SK-N-SH treated with all-trans-retinoic acid at 6 μM for 48 hours (cell line): Measurements from ENCODE around the gene TSHZ1.

Source experiments
- ATAC-seq: fragments of 200-7000 bp; cut with Tn5 transposase; 3 replicates; pipeline ENCODE4 v1.9.1; 2020; ENCODE audit warnings: mild to moderate bottlenecking, moderate library complexity
- ARNTL ChIP-seq: fragments of 450-650 bp; formaldehyde crosslinking; IDR thresholded peaks from 2 replicates; pipeline ENCODE4 v1.5.0; 2020; ENCODE audit warnings: low read depth, mild to moderate bottlenecking, moderate library complexity, borderline replicate concordance
- BACH2 ChIP-seq: fragments of 250-450 bp; sonication (Bioruptor Pico); IDR thresholded peaks from 2 replicates; pipeline ENCODE4 v1.9.0; 2021; ENCODE audit warnings: mild to moderate bottlenecking, borderline replicate concordance
- CREB5 ChIP-seq: fragments of 250-450 bp; sonication (Bioruptor Pico); IDR thresholded peaks from 2 replicates; pipeline ENCODE4 v1.5.1; 2020; ENCODE audit warnings: low read depth, mild to moderate bottlenecking, moderate library complexity
- GLIS3 ChIP-seq: fragments of 250-450 bp; sonication (Bioruptor Pico); IDR thresholded peaks from 2 replicates; pipeline ENCODE4 v1.5.0; 2020; ENCODE audit warnings: mild to moderate bottlenecking, moderate library complexity
- ISL1 ChIP-seq: fragments of 250-450 bp; sonication (Bioruptor Pico); IDR thresholded peaks from 2 replicates; pipeline ENCODE4 v2.1.2; 2022; ENCODE audit warnings: mild to moderate bottlenecking, moderate library complexity
- PPARA ChIP-seq: fragments of 250-450 bp; sonication (Bioruptor Pico); IDR thresholded peaks from 2 replicates; pipeline ENCODE4 v1.5.0; 2020; ENCODE audit warnings: mild to moderate bottlenecking, borderline replicate concordance
- RARB ChIP-seq: fragments of 250-450 bp; sonication (Bioruptor Pico); IDR thresholded peaks from 2 replicates; pipeline ENCODE4 v1.8.0; 2021; ENCODE audit warnings: mild to moderate bottlenecking, moderate library complexity
- TOX ChIP-seq: fragments of 250-450 bp; sonication (Bioruptor Pico); IDR thresholded peaks from 2 replicates; pipeline ENCODE4 v1.8.0; 2021; ENCODE audit warnings: mild to moderate bottlenecking, moderate library complexity, borderline replicate concordance
- ZC3H10 ChIP-seq: fragments of 250-450 bp; sonication (Bioruptor Pico); IDR thresholded peaks from 2 replicates; pipeline ENCODE4 v1.5.1; 2021; ENCODE audit warnings: mild to moderate bottlenecking, moderate library complexity
- ZFP30 ChIP-seq: fragments of 450-650 bp; formaldehyde crosslinking; IDR thresholded peaks from 2 replicates; pipeline ENCODE4 v1.5.0; 2022; ENCODE audit warnings: mild to moderate bottlenecking, moderate library complexity
- ZNF565 ChIP-seq: fragments of 450-650 bp; formaldehyde crosslinking; conservative IDR thresholded peaks from 2 replicates; pipeline ENCODE4 v1.5.0; 2020; ENCODE audit warnings: low read depth, mild to moderate bottlenecking, moderate library complexity
- ZNF70 ChIP-seq: fragments of 450-650 bp; formaldehyde crosslinking; IDR thresholded peaks from 2 replicates; pipeline ENCODE4 v1.5.0; 2020; ENCODE audit warnings: mild to moderate bottlenecking, moderate library complexity
- ZNF8 ChIP-seq: fragments of 450-650 bp; formaldehyde crosslinking; IDR thresholded peaks from 2 replicates; pipeline ENCODE4 v1.5.0; 2020; ENCODE audit warnings: mild to moderate bottlenecking, moderate library complexity
- TF ChIP-seq, protein P1 (sequence below): fragments of 250-450 bp; sonication (Bioruptor Pico); IDR thresholded peaks from 2 replicates; pipeline ENCODE4 v1.8.0; 2021; ENCODE audit warnings: low read depth, mild to moderate bottlenecking, moderate library complexity, borderline replicate concordance
- TF ChIP-seq, protein P2 (sequence below): fragments of 250-450 bp; sonication (Bioruptor Pico); IDR thresholded peaks from 2 replicates; pipeline ENCODE4 v1.5.1; 2021; ENCODE audit warnings: mild to moderate bottlenecking, moderate library complexity
- TF ChIP-seq, protein P3 (sequence below): fragments of 250-450 bp; sonication (Bioruptor Pico); IDR thresholded peaks from 2 replicates; pipeline ENCODE4 v1.8.0; 2020; ENCODE audit warnings: mild to moderate bottlenecking, moderate library complexity, borderline replicate concordance

The TSHZ1 gene

GRCh38 chr18:75214766-75215510 lies 4.3 kb downstream of the TSHZ1 start:
- TF ChIP-seq ISL1 (CRISPR knock-in tag) = 0 out of 2 replicates have a peak, but pooled peaks have one; percentile 7
- no peak for TF ChIP-seq RARB (CRISPR knock-in tag)
- no peak for ATAC-seq

GRCh38 chr18:75215663-75216062 lies 5.1 kb downstream of the TSHZ1 start:
- TF ChIP-seq TOX (CRISPR knock-in tag) = no peak
- TF ChIP-seq PPARA = no peak
- TF ChIP-seq ZNF565 (CRISPR knock-in tag) = no peak
- TF ChIP-seq CREB5 = no peak
- no peak for TF ChIP-seq RARB (CRISPR knock-in tag)
- no peak for TF ChIP-seq ZNF8
- no peak for TF ChIP-seq ISL1 (CRISPR knock-in tag)
- ATAC-seq = no peak

GRCh38 chr18:75216212-75216910 lies 5.8 kb downstream of the TSHZ1 start:
- ATAC-seq = no peak

DNA sequence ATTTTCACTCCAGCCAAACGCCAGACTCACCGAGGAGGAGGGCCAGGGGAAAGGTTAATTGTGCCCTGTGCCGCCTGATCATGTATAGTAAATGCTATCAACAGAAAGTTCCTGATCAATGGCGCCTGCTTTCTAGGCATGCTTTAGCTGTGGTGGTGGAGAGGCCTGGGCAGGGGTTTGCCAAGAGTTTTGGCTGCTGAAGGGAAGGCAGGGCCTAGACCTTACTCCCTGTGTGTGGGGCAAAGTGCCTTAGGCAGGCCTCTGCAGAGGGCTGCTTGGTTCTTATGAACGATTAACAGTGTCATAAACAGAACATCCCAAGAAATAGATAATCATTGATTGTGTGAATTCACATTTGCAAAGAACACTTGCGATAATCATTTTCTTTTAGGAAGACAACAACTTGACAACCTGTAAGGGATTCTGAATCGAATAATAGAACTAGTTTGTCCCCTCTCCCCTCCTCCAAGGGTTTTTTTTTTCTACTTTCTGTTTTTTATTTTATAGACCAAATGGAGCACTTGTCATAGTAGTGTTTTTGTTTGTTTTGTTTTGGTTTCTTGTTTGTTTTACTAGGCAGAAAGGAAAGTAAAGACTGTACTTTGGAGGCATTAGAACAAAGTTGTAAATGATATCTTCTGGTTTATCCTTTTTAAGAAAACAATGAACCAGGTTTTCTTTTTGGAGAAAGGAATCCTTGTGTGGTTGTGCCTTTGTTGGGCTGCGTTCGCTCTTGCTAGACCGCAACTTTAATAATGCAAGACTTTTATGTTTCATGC lies 6.5 kb downstream of the TSHZ1 start:
- no peak for ATAC-seq

More at GRCh38 chr18:75216212-75216910, 5.8 kb downstream of the TSHZ1 start:
- TF ChIP-seq BACH2 (no peak), ZNF565 (CRISPR knock-in tag) (no peak), PPARA (no peak), CREB5 (no peak), ZFP30 (CRISPR knock-in tag) (no peak), RARB (CRISPR knock-in tag) (no peak), ZC3H10 (no peak), ZNF70 (no peak), GLIS3 (CRISPR knock-in tag) (no peak)
- TF ChIP-seq, protein P1, sequence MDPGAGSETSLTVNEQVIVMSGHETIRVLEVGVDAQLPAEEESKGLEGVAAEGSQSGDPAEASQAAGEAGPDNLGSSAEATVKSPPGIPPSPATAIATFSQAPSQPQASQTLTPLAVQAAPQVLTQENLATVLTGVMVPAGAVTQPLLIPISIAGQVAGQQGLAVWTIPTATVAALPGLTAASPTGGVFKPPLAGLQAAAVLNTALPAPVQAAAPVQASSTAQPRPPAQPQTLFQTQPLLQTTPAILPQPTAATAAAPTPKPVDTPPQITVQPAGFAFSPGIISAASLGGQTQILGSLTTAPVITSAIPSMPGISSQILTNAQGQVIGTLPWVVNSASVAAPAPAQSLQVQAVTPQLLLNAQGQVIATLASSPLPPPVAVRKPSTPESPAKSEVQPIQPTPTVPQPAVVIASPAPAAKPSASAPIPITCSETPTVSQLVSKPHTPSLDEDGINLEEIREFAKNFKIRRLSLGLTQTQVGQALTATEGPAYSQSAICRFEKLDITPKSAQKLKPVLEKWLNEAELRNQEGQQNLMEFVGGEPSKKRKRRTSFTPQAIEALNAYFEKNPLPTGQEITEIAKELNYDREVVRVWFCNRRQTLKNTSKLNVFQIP (CRISPR knock-in tag) = no peak
- TF ChIP-seq, protein P2, sequence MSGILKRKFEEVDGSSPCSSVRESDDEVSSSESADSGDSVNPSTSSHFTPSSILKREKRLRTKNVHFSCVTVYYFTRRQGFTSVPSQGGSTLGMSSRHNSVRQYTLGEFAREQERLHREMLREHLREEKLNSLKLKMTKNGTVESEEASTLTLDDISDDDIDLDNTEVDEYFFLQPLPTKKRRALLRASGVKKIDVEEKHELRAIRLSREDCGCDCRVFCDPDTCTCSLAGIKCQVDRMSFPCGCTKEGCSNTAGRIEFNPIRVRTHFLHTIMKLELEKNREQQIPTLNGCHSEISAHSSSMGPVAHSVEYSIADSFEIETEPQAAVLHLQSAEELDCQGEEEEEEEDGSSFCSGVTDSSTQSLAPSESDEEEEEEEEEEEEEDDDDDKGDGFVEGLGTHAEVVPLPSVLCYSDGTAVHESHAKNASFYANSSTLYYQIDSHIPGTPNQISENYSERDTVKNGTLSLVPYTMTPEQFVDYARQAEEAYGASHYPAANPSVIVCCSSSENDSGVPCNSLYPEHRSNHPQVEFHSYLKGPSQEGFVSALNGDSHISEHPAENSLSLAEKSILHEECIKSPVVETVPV = no peak

DNA sequence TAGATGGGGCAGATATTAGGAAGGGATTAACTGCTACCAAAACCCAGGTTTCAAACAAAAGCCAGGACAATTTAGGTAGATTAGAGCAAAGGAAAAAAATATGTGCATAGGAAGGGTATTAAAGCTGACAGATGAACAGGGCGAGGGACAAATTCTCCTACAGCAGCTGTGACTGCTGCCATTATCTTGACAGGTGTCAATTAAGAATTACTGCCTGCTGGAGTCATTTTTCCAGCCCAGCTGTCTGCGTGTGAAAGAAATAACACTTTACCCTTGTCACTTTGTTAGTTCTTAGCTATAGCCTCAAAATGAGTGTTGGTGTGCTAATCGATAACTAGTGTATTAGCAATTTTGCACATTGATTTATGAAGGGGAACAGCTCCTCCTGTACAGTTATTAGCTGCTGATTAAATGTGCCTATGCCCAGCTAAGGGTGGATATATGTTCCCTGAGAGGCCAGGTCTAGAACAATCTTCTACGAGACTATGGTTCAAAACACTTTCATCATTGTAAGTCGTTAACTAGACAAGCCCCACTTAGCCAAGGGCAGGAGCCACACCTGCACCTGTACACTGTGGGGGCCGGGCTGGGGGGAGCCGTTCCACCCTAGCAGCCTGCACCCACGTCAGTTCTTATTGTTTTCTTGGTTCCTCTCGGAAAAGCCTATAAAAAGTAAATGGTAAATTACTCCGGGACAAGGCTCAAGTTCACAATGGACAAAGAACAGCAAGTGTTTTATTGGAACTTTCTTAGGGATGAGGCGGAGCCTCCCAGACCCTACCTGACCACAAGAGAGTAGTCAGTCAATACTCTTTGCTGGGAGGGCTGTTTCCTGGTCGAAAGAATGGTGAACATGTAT lies 7.7 kb downstream of the TSHZ1 start:
- no peak for ATAC-seq
- TF ChIP-seq, protein P2 = no peak
- TF ChIP-seq ARNTL (CRISPR knock-in tag) = no peak
- TF ChIP-seq CREB5 = no peak
- TF ChIP-seq, protein P3, sequence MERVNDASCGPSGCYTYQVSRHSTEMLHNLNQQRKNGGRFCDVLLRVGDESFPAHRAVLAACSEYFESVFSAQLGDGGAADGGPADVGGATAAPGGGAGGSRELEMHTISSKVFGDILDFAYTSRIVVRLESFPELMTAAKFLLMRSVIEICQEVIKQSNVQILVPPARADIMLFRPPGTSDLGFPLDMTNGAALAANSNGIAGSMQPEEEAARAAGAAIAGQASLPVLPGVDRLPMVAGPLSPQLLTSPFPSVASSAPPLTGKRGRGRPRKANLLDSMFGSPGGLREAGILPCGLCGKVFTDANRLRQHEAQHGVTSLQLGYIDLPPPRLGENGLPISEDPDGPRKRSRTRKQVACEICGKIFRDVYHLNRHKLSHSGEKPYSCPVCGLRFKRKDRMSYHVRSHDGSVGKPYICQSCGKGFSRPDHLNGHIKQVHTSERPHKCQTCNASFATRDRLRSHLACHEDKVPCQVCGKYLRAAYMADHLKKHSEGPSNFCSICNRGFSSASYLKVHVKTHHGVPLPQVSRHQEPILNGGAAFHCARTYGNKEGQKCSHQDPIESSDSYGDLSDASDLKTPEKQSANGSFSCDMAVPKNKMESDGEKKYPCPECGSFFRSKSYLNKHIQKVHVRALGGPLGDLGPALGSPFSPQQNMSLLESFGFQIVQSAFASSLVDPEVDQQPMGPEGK (CRISPR knock-in tag) = no peak
- no peak for TF ChIP-seq ZNF8
- TF ChIP-seq, protein P1 (CRISPR knock-in tag) = no peak
- TF ChIP-seq ZNF70 = no peak

More for the DNA sequence above, 6.5 kb downstream of the TSHZ1 start:
- no peak for TF ChIP-seq BACH2
